Parathyroid adenoma (tissue), 2 donors: ENCODE data around the gene MFN2.
"Not testable (repeated sequence)": the region's sequence is repeated elsewhere in the genome, so short reads cannot be mapped to it uniquely, and the experiment has no call there.

ENCODE experiments used
- H2AFZ ChIP-seq: fragments of 300-600 bp; sonication (generic); one replicate; pipeline ENCODE4 v1.7.0; 2017; ENCODE audit warnings: antibody characterized with exemption, mild to moderate bottlenecking
- H3K27ac ChIP-seq: fragments of 300-600 bp; sonication (generic); one replicate; pipeline ENCODE4 v1.7.0; 2017
- H3K27me3 ChIP-seq: fragments of 300-600 bp; sonication (generic); one replicate; pipeline ENCODE4 v1.7.0; 2017; ENCODE audit warnings: low read length; ENCODE audit not compliant: control insufficient read depth, insufficient read depth
- H3K36me3 ChIP-seq: fragments of 300-600 bp; sonication (generic); one replicate; pipeline ENCODE4 v1.7.0; 2017; ENCODE audit warnings: low read length; ENCODE audit not compliant: control insufficient read depth, insufficient read depth
- H3K4me1 ChIP-seq: fragments of 300-600 bp; sonication (generic); one replicate; pipeline ENCODE4 v1.7.0; 2017; ENCODE audit warnings: control low read depth
- H3K4me2 ChIP-seq: fragments of 300-600 bp; sonication (generic); one replicate; pipeline ENCODE4 v1.7.0; 2017; ENCODE audit warnings: low read length
- H3K4me3 ChIP-seq: fragments of 300-600 bp; sonication (generic); one replicate; pipeline ENCODE4 v1.7.0; 2017; ENCODE audit warnings: low read depth, low read length
- H3K79me2 ChIP-seq: fragments of 300-600 bp; sonication (generic); one replicate; pipeline ENCODE4 v1.7.0; 2017; ENCODE audit warnings: control low read depth
- H3K9ac ChIP-seq: fragments of 300-600 bp; sonication (generic); one replicate; pipeline ENCODE4 v1.7.0; 2017; ENCODE audit warnings: mild to moderate bottlenecking
- H3K9me3 ChIP-seq: fragments of 300-600 bp; sonication (generic); one replicate; pipeline ENCODE4 v1.7.0; 2017; ENCODE audit warnings: low read length; ENCODE audit not compliant: control insufficient read depth
- CTCF ChIP-seq: fragments of 300-600 bp; sonication (generic); IDR thresholded peaks from one replicate; pipeline ENCODE4 v1.7.0; 2017; ENCODE audit warnings: antibody characterized with exemption, mild to moderate bottlenecking
- donor health status: primary hyperparathyroidism.

Gene MFN2

GRCh38 chr1:12031039-12031980 is 51.1 kb downstream of the MFN2 start:
- Histone ChIP-seq H2AFZ (no peak overlapping the region), H3K9ac (no peak overlapping the region), H3K4me1 (peaks cover 2% of the 10 kb centered on the region), H3K4me3 (no peak overlapping the region), H3K4me2 (no peak overlapping the region), H3K36me3 (no peaks in the 10 kb centered on the region), H3K27me3 (no peaks in the 10 kb centered on the region), H3K79me2 (no peaks in the 10 kb centered on the region), H3K27ac (no peak overlapping the region), H3K9me3 (no peaks in the 10 kb centered on the region)
- TF ChIP-seq CTCF: peak; percentile 45

GRCh38 chr1:12032161-12032621 is 51.9 kb downstream of the MFN2 start:
- H3K4me2 ChIP-seq: no peak overlapping the region

GRCh38 chr1:12033441-12033840 is 53.2 kb downstream of the MFN2 start:
- H3K27me3 ChIP-seq, H2AFZ ChIP-seq, H3K9ac ChIP-seq, H3K36me3 ChIP-seq, H3K4me3 ChIP-seq, H3K79me2 ChIP-seq, H3K9me3 ChIP-seq, H3K4me1 ChIP-seq, H3K27ac ChIP-seq, H3K4me2 ChIP-seq: not testable (repeated sequence)

More at GRCh38 chr1:12032161-12032621, 51.9 kb downstream of the MFN2 start:
- TF ChIP-seq CTCF: no peak
- Histone ChIP-seq H3K4me1 (peaks cover 2% of the 10 kb centered on the region), H3K9me3 (no peaks in the 10 kb centered on the region), H3K4me3 (no peak overlapping the region), H3K27me3 (no peaks in the 10 kb centered on the region), H3K36me3 (no peaks in the 10 kb centered on the region), H3K27ac (no peak overlapping the region), H3K9ac (no peak overlapping the region), H3K79me2 (no peaks in the 10 kb centered on the region), H2AFZ (no peak overlapping the region)

- no peaks in the 10 kb centered on the region for H3K79me2 ChIP-seq
- H3K9me3 ChIP-seq: no peaks in the 10 kb centered on the region
- no peaks in the 10 kb centered on the region for H3K27me3 ChIP-seq
- H3K4me2 ChIP-seq: no peak overlapping the region
- H2AFZ ChIP-seq: no peak overlapping the region
- TF ChIP-seq CTCF: no peak
- H3K36me3 ChIP-seq: no peaks in the 10 kb centered on the region
- no peaks in the 10 kb centered on the region for H3K4me1 ChIP-seq
- no peak overlapping the region for H3K9ac ChIP-seq
- H3K27ac ChIP-seq: no peak overlapping the region
- H3K4me3 ChIP-seq: no peak overlapping the region
Measured at GRCh38 chr1:12034381-12034801, 54.1 kb downstream of the MFN2 start.

- H2AFZ ChIP-seq: no peak overlapping the region
- H3K9ac ChIP-seq: no peak overlapping the region
- H3K27ac ChIP-seq: no peak overlapping the region
- H3K4me3 ChIP-seq: no peak overlapping the region
- TF ChIP-seq CTCF: no peak
- no peaks in the 10 kb centered on the region for H3K79me2 ChIP-seq
- H3K9me3 ChIP-seq: no peaks in the 10 kb centered on the region
- H3K4me1 ChIP-seq: no peaks in the 10 kb centered on the region
- H3K36me3 ChIP-seq: no peaks in the 10 kb centered on the region
- no peak overlapping the region for H3K4me2 ChIP-seq
- no peaks in the 10 kb centered on the region for H3K27me3 ChIP-seq
Measured at GRCh38 chr1:12035312-12035711, 55.1 kb downstream of the MFN2 start.
